IPS-11a (cell line): ENCODE data around the gene SERPINA6.
"Not testable (repeated sequence)": the region's sequence is repeated elsewhere in the genome, so short reads cannot be mapped to it uniquely, and the experiment has no call there.

ENCODE experiments used
- H3K4me3 ChIP-seq: one replicate; pipeline ENCODE4 v1.5.1; 2013; ENCODE audit warnings: low read depth, low read length, control low read depth

The SERPINA6 gene

DNA sequence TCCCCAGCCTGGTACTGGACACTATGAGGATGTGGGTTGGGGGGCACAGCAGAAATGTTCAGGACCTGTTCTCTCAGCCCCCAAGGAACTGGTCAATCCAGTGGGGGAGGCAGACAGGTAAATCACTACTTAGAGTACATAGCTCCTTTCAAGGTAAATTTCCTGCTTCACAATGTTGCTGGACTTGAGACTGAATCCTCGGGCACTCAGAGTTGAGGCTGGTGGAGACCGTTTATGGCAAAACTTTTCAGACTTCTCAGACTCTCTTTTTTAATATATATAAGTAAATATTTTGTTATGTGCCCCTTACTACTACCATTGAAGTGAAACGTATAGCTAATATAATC, 29.6 kb downstream of the SERPINA6 start:
- H3K4me3 ChIP-seq: no peak overlapping the region

DNA sequence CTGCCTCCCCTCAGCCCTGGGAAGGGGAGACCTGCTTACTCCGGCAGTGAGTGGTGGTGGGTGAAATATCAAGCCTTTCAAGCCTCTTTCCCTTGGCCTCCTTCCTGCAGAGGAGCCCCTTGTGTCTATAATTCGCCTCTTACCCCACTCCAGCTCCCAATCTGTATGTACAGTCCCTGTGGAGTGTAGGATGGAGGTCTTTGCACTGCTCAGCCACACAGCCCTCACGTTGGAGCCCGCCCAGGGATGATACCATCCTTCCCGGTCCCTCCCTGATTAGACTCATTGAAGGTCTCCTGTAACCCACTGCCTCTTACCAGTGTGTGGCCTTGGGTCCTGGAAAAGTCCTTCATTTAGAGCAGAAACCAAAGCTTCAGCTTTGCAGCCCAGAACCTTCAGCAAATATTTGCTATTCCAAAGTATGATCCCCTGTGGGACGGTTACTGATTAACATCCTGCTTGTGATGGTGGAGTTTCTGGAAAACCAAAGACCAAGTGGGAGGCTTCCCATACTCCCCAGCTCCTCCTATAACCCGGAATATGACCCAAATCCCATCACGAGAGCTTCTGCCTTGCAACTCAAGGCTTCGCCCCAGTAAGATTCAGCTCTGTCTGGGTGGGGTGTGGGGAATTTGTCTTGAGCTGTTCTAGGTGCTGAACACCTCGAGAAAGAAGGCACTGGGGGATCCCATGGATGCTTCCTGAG, 30.1 kb downstream of the SERPINA6 start, which contains the start of gene SERPINA10:
Gene SERPINA10, minus strand, starts transcription at position 397 of the 706 bp plus-strand sequence. CDS start 2,675 bp downstream, outside the sequence.
- no peak within 1 kb of the TSS for H3K4me3 ChIP-seq

DNA sequence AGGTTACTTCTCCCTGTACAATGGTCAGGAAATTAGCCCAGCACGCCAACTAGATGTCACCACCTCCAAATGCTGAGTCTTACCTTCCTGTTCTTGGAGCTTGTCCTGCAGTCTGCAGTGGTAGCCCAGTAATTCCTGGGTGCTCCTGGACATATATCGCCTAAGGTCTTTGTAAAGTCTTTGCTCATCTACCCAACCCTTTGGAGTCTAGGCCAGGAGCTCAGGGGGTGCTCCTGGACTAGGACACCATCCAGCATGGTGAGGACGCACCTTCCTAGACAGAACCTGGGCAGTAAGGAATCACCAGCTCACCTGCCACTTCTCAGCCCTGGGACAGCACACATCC, 30.6 kb downstream of the SERPINA6 start:
- H3K4me3 ChIP-seq: no peak overlapping the region

DNA sequence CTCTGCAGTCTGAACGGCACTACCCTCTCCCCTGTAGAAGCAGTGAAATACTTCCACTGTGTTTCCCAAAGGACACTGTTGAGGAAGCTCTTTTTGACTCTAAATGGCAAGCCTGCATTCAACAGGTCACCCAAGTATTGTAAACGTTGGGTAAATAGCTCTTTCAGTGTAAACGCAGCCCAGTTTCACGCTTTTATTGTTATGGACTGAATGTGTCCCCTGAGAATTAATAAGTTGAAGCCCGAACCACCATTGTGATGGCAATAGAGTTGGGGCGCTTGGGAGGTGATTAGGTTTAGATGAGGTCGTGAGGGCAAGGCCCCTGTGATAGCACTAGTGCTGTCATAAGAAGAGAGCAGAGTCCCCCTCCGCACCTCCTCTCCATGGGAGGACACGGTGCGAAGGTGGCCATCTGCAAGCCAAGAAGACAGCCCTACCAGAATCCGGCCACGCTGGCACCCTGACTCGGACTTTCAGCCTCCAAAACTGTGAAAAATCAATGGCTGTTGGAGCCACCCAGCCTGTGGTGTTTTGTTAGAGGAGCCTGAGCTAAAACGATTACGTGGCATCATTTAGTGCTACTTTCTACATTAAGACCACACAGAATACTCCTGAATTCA, 31.1 kb downstream of the SERPINA6 start:
- no peak overlapping the region for H3K4me3 ChIP-seq

DNA sequence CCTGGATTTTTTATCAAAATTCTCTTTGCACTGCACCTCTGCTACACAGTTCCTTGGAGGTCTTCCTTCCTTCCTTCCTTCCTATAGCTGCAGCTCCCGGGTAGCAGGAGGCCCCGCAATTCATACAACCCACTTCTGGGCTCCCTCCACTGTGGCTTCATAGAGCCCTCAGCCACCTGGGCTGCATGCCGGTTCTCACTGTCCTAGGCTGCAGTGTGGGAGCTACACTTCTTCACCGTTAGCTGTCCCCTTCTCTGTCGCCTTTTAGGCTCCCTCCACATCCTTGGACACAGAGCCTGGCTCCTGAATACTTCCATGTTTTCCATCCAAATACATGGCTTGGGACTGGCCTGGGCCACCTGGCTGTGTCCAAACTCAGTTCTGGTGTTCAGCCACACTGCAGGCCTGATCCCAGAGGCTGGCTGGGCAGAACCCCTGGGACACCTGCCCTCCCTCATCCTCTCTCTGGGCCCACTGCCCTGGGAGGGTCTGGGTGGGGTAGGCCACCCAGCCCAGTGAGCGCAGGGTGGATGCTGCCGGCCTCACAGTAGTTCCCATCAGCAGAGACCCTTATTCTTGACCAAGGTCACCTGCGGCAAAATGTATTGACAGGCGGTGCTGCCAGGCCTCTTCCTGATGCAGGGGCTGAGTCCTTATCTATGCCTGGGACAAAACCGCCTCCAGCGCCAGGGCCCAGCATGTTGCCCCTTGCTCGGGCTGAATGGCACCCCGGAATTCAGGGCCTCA, 31.8 kb downstream of the SERPINA6 start:
- H3K4me3 ChIP-seq: no peak overlapping the region

DNA sequence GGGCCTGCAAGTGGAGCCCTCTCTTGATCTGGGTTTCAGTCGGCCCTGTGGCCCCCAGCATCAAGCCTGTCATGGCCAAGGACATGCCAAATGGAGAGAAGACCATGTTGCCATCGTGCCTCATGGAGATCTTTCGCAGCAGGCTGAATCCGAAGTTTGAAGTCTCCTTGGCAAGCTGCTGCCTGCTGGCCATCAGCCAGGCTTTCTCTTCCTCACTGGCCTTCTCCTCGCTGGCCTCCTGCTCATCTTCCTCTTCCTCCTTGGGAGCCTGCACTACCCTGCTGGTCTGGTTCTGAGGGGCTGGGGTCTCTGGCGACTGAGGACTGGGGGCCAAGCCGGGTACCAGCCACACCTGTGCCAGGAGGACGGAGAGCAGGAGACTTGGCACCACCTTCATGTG, 32.9 kb downstream of the SERPINA6 start:
- H3K4me3 ChIP-seq: no peak overlapping the region

DNA sequence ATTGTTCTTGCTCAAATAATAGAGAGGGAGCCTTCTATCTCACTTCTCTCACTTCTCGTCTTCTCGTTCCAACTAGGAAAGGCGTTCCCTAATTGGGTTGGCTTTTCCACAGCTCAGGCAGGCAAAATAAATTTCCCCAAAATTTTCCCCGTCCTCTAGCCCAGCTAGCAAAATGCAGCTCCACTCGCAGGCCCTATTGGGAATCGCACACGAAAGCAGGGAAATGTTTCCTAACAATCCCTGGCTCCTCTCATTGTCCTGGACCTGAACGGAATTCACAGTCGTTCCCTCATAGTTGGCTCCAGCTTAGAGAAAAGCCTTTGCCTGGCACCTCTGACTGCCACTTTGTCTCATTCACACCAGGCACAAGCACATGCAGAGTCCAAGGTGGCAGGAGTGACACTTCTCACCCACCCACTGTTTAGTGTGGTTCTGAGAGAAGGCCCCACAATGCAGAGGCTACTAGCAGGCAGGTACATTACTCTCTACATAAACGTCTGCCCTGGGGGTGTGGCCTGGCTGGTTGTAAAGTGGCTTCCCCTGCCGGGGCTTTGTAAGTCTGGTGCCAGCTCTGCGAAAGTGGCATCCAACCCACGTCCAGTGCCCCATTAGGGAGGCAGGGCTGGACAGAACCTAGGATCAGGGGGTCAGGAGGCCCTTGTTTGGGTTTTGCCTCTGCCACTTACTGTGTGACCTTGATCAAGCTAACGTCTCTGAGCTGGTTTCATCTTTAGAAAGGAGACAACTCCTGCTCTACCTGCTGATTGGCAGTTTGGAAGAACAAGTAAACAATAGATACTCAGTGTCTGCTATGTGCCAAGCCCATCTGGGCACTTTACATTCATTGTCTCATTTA, 34.3 kb downstream of the SERPINA6 start:
- H3K4me3 ChIP-seq: no peak overlapping the region

DNA sequence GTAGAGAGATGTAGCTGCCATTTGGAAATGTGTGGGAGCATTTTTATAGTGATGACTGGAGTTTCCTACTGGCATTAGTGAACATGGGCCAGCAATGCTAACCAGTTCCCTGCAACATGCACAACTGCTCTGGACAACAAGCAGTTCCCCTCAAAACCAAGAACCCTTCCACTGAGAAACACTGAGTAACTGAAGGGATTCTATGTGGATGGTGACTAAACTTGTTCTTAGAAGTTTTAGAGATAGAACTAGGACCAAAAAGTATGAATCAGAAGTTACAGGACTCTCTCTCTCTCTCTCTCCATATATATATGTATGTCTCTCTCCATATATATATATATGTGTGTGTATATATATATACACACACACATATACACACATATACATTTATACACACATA, 38.0 kb downstream of the SERPINA6 start:
- H3K4me3 ChIP-seq: no peak overlapping the region

DNA sequence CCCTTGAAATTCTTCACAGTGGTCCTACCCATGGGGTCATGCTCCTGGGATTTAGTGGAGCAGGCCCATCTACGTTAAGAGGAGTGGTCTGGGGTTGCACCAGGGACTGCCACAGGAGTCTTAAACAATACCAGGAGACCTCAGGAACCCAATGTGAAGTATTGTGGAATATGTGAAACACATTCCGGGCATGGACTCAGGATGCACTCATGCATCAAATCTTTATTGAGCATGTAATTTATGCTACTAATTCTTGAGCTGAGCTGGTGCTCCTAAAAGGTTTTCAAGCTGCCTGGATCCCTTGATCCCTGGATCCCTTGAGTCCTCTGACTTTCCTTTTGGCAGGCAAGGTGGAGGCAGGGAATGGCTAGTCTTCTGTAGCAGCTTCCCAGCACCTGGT, 38.9 kb downstream of the SERPINA6 start:
- no peak overlapping the region for H3K4me3 ChIP-seq

DNA sequence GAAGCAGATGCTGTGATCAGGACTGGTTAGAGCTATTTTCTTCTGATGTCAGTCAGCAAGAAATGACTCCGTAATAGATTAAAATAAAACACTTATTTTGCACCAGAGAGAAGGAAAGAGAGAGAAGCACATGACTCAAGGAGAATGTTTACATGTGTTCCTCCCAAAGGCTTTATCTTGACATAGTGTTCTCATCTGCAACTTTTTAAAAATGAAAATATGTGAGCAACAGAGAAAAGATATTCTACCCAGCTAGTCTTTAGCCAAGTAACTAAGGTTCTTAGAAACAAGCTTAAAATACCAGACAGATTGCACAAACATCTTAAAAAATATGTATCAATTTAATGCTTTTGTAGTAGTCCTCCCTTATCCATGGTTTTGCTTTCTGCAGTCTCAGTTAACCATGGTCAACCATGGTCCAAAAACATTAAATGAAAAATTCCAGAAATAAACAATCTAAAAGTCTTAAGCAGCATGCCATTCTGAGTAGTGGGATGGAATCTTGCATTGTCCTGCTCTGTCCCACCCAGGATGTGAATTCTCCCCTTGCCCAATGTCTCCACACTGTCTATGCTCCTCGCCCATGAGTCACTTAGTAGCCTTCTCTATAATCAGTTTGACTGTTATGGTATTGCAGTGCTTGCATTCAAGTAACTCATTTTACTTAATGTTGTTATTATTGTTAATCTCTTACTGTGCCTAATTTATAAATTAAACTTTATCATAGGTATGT, 40.0 kb downstream of the SERPINA6 start:
- no peak overlapping the region for H3K4me3 ChIP-seq

DNA sequence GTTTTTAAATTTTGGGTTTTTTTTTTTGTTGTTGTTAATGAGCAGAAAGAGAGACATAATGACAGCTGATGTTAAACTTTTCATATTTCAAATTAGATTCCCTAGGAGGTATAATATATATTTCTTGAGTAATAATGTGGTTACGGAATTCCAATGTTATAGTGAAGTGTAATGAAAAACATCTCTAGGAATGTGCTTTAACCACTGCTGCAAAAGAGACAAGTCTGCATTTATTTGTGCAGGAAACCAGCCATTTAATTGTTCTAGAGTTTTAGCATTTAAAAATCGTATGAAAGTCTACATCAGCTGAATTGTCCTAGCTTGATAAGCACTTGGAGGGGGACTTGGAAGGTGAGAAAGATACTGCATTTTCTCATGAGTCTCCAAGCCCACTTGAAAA, 44.4 kb downstream of the SERPINA6 start:
- H3K4me3 ChIP-seq: no peak overlapping the region

DNA sequence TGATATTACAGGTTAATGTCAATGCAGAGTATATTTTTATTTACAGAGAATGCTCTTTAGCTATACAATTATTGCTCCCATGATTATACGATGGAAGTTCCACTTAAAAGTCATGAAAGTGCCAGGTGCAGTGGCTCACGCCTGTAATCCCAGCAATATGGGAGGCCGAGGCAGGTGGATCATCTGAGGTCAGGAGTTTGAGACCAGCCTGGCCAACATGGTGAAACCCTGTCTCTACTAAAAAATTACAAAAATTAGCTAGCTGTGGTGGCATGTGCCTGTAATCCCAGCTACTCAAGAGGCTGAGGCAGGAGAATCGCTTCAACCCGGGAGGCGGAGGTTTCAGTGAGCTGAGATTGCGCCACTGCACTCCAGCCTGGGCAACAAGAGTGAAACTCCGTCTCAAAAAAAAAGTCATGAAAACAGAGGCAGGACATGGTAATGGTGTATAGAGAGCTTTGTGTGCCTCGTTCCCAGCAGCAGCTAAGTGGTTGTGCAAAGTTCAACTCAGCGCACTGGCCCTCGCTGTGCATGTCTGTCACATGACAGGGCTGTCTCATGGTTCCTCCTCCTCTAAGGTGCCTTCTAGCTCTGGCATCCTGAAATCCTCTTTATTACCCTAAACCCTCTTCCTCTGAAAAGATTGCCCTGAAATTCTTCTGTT, 46.1 kb downstream of the SERPINA6 start:
- H3K4me3 ChIP-seq: not testable (repeated sequence)

DNA sequence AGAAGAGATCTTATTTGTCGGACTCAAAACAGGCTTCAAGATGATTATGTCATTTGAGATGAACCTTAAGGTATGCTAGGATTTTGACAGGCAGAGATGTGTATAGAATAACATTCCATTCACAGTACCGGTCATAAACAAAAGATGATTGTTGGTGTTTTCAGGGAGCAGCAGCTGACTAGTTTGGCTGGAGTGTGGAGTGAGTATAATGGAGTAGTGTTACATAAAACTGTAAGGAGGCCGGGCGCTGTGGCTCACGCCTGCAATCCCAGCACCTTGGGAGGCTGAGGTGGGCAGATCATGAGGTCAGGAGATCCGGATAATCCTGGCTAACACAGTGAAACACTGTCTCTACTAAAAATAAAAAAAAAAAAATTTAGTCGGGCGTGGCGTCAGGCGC, 54.0 kb downstream of the SERPINA6 start:
- H3K4me3 ChIP-seq: no peak overlapping the region

DNA sequence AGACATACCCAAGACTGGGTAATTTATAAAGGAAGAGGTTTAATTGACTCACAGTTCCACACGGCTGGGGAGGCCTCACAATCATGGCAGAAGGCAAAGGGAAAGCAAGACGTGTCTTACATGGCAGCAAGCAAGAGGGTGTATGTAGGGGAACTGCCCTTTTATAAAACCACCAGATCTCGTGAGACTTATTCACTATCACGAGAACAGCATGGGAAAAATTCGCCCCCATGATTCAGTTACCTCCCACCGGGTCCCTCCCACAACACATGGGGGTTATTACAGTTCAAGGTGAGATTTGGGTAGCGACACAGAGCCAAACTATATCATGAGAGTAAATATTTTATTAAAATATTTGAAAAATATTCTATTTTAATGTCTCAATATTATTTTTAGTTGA, 54.6 kb downstream of the SERPINA6 start:
- not testable (repeated sequence) for H3K4me3 ChIP-seq

DNA sequence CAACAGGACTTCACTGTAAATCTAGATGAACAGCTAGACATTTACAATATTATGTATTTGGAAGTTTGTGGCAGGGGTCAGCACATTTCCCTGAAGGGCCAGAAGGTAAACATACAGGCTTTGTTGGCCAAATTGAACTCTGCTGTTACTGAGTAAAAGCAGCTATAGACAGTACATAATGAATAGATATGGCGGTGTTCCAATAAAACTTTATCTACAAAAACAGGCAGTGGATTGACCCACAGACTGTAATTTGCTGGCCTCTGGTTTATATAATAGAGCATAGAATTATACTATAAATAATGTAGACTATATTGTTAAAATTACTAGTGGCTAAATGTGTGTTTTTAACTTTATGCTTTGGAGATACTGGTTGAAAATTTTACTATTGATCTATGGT, 55.8 kb downstream of the SERPINA6 start:
- no peak overlapping the region for H3K4me3 ChIP-seq

DNA sequence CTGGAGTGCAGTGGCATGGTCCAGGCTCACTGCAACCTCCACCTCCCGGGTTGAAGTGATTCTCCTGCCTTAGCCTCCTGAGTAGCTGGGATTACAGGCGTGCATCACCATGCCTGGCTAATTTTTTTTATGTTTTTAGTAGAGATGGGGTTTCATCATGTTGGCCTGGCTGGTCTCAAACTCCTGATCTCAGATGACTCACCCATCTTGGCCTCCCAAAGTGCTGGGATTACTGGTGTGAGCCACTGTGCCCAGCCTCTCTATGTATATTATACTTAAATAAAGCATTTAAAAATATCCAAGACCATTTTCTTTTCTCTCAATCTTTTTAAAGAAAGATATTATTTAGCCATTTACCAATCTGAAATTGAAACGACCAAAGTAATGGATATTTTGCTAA, 58.9 kb downstream of the SERPINA6 start:
- not testable (repeated sequence) for H3K4me3 ChIP-seq
